GM18868 (cell line): ENCODE results near the gene CCDC85C.
"Not testable (repeated sequence)": the region's sequence is repeated elsewhere in the genome, so short reads cannot be mapped to it uniquely, and the experiment has no call there.

Source experiments
- ATAC-seq: cut with Tn5 transposase; IDR thresholded peaks from one replicate; pipeline ENCODE4 v1.9.1; 2021; ENCODE audit warnings: mild to moderate bottlenecking, moderate library complexity; ENCODE audit not compliant: unreplicated experiment

CCDC85C gene

DNA sequence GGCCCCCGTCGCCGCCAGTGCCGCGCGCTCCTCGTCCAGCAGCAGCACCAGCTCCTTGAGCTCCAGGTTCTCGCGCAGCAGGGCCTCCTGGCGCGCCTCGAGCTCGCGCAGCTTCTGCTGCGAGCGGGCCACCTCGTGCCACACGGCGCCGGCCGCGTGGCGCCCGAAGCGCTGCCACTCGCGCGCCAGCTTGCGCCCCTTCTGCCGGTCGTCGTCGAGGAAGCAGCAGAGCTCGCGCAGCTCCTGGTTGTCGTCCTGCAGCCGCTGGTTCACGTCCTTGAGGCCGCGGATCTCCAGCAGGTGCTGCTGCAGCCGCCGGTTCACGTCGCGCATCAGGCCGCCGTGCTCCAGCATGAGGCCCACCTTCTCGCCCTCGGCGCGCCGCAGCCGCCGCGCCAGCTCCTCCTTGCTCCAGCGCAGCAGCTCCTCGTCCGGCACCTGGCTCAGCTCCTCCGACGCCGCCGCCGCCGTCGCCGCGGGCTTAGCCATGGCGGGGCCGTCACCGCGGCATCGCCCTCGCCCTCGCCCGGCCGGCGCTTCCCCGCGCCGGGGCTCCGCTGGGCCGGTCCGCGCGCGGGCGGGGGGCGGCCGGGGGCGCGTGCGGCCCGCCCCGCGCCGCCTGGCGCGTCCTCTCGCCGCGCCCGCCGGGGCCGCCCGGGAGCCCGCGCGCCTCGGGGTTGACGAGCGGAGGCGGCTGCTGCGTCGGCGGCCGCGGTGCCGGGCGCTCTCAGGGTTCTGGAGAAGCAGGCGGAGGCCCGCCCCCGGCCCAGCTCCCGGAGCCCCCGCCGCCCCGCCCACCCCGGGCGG, at the start of gene CCDC85C:
CCDC85C (minus strand) TSS at position 737 of the 807 bp plus-strand sequence; CDS start at position 489, 248 bp downstream.
- peak; percentile 4 for ATAC-seq

DNA sequence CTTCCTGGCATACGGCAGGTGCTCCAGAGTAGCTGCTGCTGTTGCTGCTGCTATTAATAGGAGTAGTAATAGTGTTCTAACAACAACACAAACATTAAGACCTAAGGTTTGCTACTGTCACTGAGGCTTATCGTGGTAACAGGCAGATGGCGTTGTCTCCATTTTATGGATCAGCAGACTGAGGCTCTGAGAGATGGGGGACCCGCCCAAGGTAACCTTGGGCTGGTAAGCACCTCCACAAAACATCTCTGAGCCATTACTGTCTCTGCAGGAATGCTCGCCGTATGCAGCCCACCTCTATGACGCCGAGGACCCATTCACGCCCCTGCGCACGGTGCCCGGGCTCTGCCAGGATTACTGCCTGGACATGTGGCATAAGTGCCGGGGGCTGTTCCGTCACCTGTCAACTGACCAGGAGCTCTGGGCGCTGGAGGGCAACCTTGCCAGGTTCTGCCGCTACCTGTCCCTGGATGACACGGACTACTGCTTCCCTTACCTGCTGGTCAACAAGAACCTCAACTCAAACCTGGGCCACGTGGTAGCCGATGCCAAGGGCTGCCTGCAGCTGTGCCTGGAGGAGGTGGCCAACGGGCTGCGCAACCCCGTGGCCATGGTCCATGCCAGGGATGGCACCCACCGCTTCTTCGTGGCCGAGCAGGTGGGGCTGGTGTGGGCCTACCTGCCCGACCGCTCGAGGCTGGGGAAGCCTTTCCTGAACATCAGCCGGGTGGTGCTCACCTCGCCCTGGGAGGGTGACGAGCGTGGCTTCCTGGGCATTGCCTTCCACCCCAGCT, 48.1 kb upstream of the CCDC85C start:
- no peak for ATAC-seq

DNA sequence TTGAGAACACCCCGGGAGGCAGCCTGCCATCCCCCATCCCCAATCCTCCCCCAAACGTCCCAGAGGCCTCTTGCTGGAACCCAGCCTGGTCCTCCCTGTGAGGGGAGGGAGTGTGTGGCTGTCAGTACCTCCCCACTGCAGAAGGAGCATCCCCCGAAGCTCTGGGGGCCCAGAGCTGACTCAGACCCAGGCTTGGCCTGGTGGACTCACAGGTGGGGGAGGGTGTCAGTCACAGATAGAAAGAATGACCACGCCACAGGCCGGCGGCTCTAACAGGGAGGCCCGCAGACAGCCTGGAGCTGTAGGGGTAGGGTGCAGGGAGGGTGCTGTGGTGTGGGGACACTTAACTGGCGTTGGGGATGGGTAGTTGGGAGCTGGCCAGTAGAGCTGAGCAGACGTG, 46.2 kb upstream of the CCDC85C start:
- no peak for ATAC-seq

DNA sequence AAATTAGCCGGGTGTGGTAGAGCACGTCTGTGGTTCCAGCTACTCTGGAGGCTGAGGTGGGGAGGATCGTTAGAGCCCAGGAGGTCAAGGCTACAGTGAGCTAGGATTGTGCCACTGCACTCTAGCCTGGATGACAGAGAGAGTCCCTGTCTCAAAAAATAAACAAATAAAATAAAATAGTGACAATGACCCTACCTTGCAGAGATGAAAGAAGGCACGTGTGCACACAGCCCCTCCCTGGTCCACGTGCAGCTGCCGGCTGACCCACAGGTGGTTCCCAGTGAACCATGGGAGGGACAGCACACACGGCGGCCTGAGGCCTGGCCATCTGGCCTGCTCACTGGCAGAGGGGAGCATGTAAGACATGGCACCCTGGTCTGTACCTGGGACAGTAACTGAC, 45.6 kb upstream of the CCDC85C start:
- ATAC-seq, result no peak

DNA sequence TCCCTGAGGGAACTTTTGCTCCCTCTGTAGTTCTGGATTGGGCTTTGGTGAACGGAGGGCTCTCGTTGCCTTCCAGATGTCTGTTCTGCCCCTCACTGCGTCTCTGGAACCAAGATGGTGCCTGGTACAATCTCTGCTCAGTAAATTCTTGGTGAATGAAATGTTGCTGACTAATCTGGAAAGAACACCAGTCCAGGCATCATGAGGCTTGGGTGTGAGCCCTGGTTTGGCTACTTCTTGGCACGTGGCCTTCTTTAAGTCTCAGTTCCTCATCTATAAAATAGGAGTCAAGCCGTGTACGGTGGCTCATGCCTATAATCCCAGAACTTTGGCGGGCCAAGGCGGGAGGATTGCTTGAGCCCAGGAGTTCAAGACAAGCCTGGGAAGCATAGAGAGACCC, 45.2 kb upstream of the CCDC85C start:
- ATAC-seq, result no peak

DNA sequence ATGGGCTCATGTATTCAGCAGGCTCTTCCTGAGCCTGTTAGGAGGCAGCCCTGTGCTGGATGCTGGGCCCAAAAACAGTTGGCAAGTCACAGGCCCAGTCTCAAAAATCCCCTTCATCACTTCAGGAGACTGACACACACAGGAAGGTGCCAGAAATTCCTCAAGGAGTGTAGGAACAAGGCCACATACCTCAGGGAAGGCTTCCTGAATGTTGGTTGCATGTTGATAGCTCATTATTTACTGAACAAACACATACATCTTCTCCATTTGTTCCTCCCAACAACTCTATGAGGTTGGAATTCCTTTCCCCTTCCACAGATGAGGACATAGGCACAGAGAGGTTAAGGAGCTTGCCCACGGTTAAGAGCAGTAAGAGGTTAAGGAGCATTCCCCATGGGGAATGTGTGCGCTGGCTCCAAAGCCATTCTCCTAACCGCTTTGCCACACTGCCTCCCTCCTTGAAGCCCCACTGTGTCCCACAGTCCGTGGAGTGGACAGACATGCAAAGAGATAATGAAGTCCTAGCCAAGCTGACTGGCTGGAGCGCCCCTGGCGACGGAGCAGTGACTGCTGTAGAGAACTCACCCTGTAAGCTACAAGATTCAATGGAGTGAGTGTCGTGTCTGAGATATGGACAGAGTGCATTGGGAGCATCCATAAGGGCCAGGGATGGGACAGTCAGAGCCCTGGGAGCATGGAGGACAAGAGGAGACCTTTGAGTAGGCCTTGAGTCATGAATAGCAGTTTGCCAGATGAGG, 44.2 kb upstream of the CCDC85C start:
- no peak for ATAC-seq

DNA sequence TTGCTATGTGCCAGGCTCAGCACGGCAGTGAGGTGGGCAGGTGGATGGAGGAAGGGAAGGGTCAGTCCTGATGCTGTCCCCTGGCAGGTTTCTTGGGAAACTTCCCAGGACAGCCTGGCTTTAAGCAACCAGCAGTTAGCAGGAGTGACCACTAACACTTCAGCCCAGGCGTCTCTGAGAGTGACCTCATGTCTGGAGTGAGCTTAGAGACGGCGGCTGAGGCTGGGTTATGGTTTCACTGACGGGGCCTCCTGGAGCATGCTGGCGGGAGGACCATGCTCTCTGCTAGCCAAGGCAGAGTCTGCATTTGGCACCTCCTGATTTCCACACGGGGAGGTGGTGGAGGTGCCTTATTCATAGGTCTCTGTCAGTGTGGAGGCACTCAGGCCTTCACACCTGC, 43.4 kb upstream of the CCDC85C start:
- ATAC-seq, result no peak

DNA sequence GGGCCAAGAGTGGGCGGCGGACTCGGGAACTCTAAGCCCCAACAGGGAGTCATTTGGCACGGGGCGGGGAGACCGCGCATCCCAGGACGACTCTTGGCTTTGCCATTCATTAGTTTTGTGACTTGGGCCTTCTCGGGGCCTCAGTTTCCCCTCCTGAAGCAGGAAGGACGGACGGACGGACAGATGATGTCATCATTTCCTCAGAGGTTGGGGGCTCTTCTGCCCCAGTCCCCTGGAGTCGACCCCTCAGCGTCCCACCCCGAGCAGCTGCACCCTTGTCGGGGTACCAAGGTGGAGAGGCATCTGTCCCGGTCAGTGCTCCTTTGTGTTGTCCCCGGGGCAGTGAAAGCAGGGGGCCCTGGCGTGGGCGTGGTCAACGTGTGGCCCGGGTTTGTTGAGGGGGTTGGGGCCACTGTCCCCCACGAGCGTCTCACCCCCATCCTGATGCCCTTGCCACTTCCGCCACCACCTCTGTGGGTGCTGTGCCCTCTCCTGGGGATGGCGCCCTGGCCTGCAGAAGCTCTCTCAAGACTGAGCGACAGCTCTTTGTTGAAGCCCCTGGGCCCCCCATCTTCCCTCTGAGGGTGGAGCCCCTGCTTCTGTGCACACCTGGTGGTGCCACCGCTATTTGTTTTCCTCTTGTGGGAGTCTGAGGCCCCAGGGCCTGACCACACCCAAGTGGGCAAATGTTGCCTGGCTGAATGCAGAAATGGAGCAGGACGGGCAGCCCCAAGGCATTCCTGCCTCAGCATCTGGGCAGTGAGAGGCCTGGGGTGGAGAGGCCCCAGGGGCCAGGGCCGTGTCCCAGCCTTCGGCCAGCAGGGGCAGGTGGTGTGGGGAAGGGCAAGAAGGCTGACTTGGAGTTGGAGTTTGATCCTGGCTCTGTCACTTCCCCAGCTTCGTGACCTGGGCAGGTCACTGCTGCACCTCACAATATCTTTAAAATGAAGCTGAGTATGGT, 41.8 kb upstream of the CCDC85C start:
- no peak for ATAC-seq

DNA sequence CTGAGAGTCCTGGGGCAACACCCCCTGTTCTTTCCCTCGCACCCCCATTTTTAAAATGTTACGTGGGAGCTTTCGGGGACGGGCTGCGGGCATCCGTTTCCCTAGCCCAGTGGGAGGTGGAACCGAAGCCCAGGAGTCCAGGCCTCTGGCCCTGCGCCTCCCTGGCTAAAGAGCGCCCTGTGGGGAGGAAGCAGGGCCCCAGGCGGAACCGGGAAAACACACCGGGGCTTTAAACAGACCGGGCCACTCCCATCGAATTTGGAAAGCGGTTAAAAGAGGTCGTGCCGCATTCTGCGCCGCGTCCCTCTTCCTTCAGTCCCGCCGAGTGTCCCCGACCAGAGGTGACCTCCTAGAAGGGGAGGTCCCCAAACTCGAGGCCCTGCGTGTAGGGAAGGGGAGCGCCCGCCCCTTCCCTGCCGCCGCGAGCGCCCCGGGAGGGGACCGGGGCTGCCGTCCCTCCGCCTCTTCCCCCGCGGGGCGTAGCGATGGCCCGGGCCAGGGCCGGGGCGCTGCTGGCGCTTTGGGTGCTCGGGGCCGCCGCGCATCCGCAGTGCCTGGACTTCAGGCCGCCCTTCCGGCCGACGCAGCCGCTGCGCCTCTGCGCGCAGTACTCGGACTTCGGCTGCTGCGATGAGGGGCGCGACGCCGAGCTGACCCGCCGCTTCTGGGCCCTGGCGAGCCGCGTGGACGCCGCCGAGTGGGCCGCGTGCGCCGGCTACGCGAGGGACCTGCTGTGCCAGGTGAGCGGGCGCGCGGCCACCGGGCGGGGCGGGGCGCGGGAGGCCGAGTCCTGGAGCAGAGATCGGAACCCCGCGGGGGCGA, 40.9 kb upstream of the CCDC85C start, which contains the start of gene HHIPL1:
HHIPL1 (plus strand) TSS at position 407 of the 822 bp plus-strand sequence; CDS start at position 486, 79 bp downstream.
- no peak for ATAC-seq

DNA sequence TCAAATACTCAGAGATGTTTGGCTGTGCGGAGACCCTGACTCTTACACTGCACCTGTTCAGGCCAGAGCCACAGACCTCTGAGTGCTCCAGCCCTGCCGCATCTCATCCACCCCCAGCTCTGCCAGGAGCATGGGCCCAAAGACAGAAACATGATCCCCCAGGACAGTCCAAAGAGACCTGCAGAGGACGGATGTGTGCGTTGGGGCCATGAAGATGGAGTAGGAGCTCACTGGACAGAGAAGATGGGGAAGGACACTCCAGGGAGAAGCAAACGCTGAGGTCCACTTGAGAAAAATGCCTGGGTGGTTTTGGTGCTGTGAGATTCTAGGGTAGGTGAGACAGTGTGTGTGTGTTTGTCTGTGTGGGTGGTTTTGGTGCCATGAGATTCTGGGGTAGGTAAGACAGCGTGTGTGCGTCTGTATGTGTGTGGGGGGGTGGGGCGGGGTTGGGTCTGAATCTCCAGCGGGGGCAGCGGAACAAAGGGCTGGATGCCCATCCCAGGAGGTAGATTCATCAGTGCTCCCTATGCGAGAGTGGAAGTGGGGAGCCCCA, 40.1 kb upstream of the CCDC85C start:
- ATAC-seq, result no peak

DNA sequence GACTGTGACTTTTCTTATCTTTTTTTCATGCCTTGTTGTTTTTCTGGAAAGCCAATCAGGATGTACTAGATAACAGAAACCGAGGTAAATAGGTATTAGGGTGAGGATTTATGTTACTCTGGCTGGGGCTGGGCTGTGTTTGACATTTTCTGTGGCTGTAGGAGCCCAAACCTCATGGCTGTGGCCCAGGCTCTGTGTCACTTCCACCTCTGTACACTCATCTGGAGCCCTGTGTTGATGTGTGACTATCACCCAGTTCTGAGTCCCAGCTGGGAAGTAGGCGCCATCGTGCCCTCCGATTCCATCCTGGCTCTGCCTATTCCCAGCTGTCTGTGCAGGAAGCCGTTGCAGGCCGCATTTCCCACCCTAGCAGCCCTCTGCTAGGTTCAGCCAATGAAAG, 39.3 kb upstream of the CCDC85C start:
- no peak for ATAC-seq

DNA sequence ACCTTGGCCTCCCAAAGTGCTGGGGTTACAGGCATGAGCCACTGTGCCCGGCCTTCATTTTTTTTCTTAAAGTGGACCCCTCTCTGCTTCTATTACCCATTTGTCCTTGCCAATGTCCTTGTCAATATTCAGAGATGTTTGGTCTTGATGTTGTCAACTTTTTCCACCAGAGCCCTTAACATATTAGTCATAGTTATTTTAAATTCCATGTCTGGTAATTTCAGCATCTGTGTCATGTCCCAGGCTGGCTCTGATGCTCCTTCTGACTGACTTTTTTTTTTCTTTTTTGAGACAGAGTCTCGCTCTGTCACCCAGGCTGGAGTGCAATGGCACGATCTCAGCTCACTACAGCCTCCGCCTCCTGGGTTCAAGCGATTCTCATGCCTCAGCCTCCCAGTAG, 38.8 kb upstream of the CCDC85C start:
- not testable (repeated sequence) for ATAC-seq

DNA sequence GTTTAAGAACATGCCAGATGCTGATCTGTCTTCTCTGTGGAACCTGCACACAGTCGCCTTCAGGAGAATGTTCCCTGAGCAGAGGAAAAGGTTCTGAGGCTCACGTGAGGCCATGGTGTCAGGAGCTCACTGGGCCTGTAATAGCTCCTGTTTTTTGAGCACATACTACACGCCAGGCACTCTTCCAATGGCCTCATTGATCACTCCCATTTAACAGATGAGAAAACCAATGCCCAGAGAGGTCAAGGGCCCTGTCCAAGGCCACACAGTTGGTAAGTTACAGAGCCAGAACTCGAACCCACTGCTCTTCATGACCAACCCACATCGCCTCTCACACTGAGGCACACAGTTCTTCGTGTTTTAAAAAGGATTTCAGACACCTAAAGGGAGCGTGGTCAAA, 33.6 kb upstream of the CCDC85C start:
- no peak for ATAC-seq

DNA sequence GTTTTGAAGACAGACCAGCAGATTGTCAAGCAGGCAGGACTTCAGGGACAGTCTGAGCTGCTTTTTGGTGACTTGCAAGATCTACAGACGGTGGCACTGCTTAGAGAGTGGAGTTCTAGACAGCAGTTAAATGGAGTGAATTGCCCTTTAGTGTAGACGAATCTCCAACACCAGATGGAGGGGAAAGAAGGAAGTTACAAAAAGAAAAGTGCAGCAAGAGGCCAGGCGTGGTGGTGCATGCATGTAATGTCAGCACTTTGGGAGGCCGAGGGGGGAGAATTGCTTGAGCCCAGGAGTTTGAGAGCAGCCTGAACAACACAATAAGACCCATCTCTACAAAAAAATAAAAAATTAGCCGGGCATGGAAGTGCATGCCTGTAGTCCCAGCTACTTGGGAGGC, 32.5 kb upstream of the CCDC85C start:
- no peak for ATAC-seq

DNA sequence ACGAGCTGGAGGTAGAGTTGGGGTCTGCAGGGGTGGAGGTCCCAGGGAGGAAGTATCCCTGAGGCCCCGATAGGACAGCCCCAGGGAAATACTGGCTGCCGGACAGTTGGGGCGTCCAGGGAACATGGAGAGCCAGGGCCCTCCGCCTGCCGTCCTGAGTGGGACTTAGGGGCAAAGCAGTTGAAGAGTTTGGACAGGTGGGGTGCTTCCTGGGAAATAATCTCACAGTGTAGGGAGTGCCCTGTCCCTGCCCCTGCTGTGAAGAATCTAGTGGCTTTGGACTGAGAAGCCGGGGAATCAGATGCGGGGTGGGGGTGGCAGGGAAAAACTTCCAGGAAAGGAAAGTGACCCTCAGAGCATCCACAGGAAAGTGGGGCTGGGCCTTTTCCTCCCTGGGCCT, 31.1 kb upstream of the CCDC85C start:
- ATAC-seq, result no peak

DNA sequence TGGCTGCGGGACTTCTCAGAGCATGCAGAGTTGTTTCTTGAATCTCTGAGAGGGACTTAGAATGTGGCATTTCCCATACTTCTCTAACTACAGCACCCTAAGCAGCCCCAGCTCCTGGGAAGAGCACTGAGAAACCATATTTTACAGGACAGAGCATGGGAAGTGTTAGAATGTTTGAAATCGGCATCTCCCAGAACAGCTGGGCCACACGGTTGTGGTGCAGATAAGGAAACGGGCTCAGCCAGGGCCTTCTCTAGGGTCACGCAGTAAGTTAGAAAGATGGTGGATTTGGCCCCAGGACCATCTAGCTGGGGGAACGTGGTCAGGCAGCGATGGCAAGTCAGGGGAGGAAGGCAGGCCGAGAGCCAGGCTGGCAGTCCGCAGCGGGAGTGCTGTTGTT, 30.4 kb upstream of the CCDC85C start:
- no peak for ATAC-seq

DNA sequence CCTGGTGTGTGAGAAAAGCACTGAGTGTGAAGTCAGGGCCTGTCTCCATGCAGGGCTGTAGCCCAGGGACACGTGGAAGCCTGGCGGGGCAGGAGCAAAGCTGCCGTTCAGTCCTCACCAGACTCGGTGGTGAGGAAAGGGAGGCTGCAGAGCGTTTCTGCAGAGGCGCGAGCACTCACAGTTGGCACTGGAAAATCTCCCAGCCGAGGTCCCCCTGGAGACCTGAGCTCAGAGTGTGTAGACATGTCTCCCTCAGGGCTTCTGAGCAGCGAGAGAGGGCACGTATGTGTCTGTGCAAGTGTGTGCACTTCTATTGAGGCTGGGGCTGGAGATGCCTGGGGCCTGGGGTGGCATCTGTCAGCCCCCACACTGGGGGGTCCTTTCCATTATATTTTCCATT, 29.9 kb upstream of the CCDC85C start:
- ATAC-seq, result no peak

DNA sequence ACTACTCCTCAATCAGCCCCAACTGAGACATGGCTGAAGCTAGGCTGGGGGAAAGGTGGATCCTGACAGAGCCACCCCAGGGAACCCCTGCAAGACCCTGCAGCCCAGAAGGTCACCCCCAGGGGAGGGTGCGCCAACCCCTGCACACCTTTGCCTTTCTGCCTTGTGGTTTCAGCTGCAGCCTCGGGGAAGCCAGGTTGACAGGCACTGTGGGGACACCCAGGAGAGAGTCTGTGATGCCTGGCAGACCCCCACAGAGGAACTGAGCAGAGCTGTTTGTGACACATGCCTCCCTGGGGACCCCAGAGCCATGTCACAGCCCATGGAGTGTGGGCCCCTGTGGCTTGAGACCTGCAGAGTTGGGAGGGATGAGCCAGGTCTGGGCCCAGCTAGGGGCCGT, 29.1 kb upstream of the CCDC85C start:
- ATAC-seq, result no peak

DNA sequence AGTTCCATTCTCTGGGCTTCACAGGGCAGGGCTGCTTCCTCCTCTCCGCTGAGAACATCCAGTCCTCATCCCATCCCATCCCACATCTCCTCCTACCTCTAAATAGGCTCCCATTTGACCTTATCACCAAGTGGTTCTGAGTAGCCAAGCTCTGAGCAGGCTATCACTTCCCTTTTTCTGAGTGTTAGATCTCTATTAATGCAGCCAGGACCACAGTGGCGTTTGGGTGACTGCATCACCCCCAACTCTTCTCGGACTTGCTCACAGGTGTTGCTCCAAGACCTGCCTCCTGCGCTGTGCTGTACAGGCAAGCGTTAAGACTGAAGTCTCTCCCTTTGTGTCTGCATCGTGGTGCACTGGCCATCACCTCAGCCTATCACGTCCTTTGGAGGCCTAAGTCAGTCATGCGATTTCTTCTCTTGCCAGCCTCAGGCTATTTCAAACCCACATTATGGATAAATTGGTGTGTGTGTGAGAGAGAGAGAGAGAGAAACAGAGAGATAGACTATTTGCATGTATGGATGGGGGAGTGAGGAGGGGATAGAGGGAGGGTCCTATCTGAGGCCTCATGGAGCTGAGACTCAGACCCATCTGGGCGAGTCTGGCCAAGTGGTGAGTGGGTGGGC, 28.5 kb upstream of the CCDC85C start:
- ATAC-seq, result no peak
